NCI-H146 treated with DMSO at 0.1 percent for 48 hours (cell line): ENCODE data around the gene ARMC5.
A peak's percentile ranks its signal among the peaks of the same experiment; 100 is the strongest.
"Not testable (repeated sequence)": the region's sequence is repeated elsewhere in the genome, so short reads cannot be mapped to it uniquely, and the experiment has no call there.

Experiments
- DNase-seq: peaks from one replicate; lab custom pipeline; 2025; ENCODE audit not compliant: unreplicated experiment; lab: John Stamatoyannopoulos, UW

ARMC5 gene

GRCh38 chr16:31458844-31459686, at the start of gene ARMC5:
TSS of gene ARMC5 (plus strand) at chr16:31459501. CDS start at chr16:31459525, 24 bp downstream.
- peak; percentile 98 for DNase-seq

GRCh38 chr16:31410082-31410481, 49.2 kb upstream of the ARMC5 start:
- DNase-seq = no peak

- DNase-seq = no peak
Observed at GRCh38 chr16:31411024-31411844, 48.1 kb upstream of the ARMC5 start.

GRCh38 chr16:31412750-31413149, 46.6 kb upstream of the ARMC5 start:
- no peak for DNase-seq

- DNase-seq = no peak
Observed at GRCh38 chr16:31413381-31413780, 45.9 kb upstream of the ARMC5 start.

- no peak for DNase-seq
Observed at GRCh38 chr16:31413943-31414342, 45.4 kb upstream of the ARMC5 start.

GRCh38 chr16:31414706-31415105, 44.6 kb upstream of the ARMC5 start:
- DNase-seq = no peak

- no peak for DNase-seq
Observed at GRCh38 chr16:31416371-31416770, 42.9 kb upstream of the ARMC5 start.

- not testable (repeated sequence) for DNase-seq
Observed at GRCh38 chr16:31417036-31417435, 42.3 kb upstream of the ARMC5 start.

- no peak for DNase-seq
Observed at GRCh38 chr16:31417916-31418315, 41.4 kb upstream of the ARMC5 start.

- no peak for DNase-seq
Observed at GRCh38 chr16:31420037-31420436, 39.3 kb upstream of the ARMC5 start.

GRCh38 chr16:31421587-31421986, 37.7 kb upstream of the ARMC5 start:
- DNase-seq = no peak

GRCh38 chr16:31423241-31423640, 36.1 kb upstream of the ARMC5 start:
- no peak for DNase-seq

GRCh38 chr16:31423801-31424200, 35.5 kb upstream of the ARMC5 start:
- DNase-seq = no peak

- no peak for DNase-seq
Observed at GRCh38 chr16:31427441-31428278, 31.6 kb upstream of the ARMC5 start.

GRCh38 chr16:31428279-31428597, 31.1 kb upstream of the ARMC5 start, which contains the start of gene COX6A2:
TSS of gene COX6A2 (minus strand) at chr16:31428360. CDS start at chr16:31428325, 35 bp downstream.
- no peak for DNase-seq

- no peak for DNase-seq
Observed at GRCh38 chr16:31428638-31429247, 30.6 kb upstream of the ARMC5 start.

- DNase-seq = no peak
Observed at GRCh38 chr16:31429314-31429713, 30.0 kb upstream of the ARMC5 start.

- no peak for DNase-seq
Observed at GRCh38 chr16:31429796-31430195, 29.5 kb upstream of the ARMC5 start.

GRCh38 chr16:31430380-31431052, 28.8 kb upstream of the ARMC5 start:
- no peak for DNase-seq
